Stimulated activated CD8-positive, alpha-beta memory T cell treated with anti-CD3 and anti-CD28 coated beads, Interleukin-2, amount 100 ng/mL, for 1 hour (primary cell): ENCODE measurements around the gene WDPCP.
"Not testable (repeated sequence)": the region's sequence is repeated elsewhere in the genome, so short reads cannot be mapped to it uniquely, and the experiment has no call there.

ENCODE experiments used
- DNase-seq, 2 donors: peaks; one replicate each; pipeline ENCODE4 v3.0.0-alpha.2; 2020; ENCODE audit warnings: low read depth in 2 of 2

The WDPCP gene

DNA sequence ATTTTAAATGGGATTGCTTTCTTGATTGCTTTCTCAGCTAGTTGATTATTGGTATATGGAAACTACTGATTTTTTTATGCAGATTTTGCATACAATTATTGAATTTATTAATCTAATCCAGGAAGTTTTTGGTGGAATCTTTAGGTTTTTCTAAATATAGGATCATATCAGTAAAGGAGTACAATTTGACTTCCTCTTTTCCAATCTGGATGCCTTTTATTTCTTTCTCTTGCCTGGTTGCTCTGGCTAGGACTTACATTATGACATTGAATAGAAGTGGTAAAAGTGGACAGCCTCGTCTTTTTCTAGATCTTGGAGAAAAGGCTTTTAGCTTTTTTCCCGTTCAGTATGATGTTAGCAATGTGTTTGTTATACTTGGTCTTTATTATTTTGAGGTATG, 486.3 kb downstream of the WDPCP start:
- no peak for DNase-seq

DNA sequence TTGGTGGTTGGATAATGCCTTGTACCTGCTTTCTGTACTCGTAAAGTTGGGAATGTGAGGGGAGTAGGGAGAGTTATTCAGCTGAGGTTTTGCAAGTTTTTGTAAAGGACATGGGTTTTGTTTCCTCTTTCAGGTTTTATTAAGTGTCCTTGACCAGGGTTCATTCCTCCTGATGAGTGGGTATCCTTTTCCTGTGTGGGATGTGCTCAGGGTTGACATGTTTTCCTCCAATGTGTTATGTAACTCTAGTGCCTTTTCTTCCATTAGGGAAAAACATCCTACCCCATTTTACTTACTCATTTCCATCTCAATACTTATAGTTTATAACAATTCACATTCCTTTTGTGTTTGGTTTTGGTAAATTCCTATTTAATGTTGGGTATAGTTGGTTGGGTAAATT, 489.2 kb downstream of the WDPCP start:
- DNase-seq = no peak

DNA sequence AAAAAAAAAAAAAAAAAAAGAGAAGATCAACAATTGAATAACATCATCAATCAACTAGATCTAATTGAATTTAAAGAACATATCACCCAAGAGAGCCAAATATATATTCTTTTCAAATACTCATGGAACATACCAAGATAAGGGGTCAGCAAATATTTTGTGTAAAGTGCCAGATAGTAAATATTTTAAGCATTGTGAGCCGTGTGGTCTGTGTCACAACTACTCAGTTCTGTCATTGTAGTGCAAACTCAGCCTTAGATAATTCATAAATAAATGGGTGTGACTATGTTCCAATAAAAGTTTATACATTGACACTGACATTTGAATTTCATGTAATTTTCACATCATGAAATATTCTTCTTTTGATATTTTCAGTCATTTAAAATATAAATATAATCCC, 491.8 kb downstream of the WDPCP start:
- no peak for DNase-seq

DNA sequence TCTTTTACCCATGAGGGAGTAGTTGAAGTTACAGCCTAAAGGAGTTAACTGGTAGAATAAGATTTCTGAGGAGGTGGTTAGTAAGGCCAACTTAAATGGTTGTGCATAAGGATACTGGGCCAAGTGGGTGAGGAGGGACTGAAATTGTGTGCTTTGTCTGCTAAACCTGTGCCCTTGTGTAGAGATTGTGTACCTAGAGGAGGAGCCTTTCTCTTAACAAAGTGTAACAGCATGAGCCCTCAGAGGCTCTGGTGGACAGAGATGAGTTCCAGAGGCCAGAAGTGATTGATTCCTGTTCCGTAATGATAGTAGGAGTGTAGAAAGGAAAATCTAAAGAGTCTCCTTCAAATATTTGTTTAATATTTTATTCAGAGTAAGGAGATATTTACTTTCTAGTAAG, 494.8 kb downstream of the WDPCP start:
- DNase-seq = no peak

DNA sequence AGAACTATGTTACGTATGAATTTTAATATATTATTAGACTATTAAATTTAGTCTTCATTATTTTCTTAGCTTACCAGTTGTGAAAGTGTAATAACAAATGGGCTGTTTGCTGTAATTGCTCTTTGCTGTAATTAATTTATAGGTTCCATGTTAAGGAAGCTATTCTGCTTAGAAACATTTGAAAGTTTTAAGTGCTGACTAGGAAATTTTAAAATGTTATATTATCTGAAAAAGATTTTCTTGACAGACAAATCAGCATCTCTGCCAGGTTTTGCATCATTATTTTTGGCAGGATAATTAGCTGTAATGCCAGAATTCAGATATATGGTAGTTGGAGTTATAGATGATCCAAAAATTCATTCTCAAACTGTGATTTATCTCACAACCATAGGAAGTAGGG, 495.4 kb downstream of the WDPCP start:
- DNase-seq = no peak

- no peak for DNase-seq
Observed at GRCh38 chr2:63092401-63092800, 495.9 kb downstream of the WDPCP start.

GRCh38 chr2:63086687-63087086, 501.6 kb downstream of the WDPCP start:
- no peak for DNase-seq

- no peak for DNase-seq
Observed at GRCh38 chr2:63081404-63081803, 506.9 kb downstream of the WDPCP start.

DNA sequence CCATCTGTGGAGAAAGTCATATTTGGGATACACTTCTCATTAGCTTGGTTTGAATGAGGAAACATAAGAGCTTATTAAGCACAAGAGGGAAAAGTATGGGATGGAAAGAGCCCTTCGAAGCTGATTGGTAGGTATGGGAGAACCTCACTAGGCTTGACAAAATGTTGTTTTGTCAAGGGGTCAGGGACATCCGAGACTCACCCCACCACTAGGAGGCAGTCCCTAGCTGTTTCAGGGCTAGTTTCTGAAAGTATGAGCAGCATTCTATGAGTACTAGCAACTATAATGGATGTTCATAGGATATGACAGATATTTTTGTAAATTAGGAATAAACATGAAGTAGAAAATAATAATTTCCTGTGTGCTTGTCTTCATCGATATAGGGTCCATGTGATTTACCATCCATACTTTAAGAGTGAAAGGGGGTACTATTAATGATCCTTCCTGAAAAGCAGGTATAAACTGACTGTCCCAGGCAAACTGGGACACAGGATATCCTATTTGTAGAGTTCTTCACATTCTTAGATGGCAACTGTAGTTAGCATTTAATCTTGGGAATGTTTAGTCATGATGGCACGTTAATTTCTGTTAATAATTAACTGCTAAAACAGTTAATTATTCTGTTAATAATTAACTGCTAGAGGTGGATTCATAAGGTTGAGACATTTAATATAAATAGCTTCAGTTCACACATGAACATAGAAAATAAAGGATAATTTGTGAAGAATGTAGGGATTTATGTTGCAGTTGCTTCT, 509.2 kb downstream of the WDPCP start:
- DNase-seq = no peak

- DNase-seq = not testable (repeated sequence)
Observed at GRCh38 chr2:63074399-63074798, 513.9 kb downstream of the WDPCP start.

- DNase-seq = no peak
Observed at GRCh38 chr2:63073994-63074393, 514.3 kb downstream of the WDPCP start.

GRCh38 chr2:63071664-63072063, 516.6 kb downstream of the WDPCP start:
- DNase-seq = no peak
